HL-60 (cell line): ENCODE results near the gene FKBP1B.

Experiments used
- POLR2AphosphoS5 ChIP-seq: IDR thresholded peaks from 2 replicates; pipeline ENCODE4 v1.6.1; 2012; ENCODE audit warnings: low read depth
- TF ChIP-seq, protein P1 (sequence below): IDR thresholded peaks from one replicate; pipeline ENCODE4 v1.5.1; 2011; ENCODE audit warnings: low read length, control low read depth, inconsistent platforms; ENCODE audit not compliant: insufficient read depth

DNA sequence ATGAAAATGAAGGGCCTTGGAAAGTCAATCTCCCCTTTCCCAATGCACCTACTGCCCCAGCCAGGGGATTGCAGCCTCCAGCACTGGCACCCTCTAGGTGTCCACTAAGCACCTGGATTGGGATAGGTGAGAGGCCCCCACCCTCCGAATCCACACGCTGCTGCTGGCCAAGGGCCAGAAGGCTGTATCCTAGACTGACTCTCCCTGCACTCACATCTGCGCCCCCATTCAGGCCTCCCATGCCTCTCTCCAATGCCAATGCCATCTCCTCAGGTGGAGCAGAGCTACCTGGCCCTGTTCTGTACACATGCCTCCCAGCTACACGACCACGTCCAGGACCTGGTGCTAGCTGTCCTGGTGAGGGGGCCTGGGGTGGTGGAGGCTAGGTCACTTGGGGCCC, 29.8 kb upstream of the FKBP1B start:
- TF ChIP-seq, protein P1, sequence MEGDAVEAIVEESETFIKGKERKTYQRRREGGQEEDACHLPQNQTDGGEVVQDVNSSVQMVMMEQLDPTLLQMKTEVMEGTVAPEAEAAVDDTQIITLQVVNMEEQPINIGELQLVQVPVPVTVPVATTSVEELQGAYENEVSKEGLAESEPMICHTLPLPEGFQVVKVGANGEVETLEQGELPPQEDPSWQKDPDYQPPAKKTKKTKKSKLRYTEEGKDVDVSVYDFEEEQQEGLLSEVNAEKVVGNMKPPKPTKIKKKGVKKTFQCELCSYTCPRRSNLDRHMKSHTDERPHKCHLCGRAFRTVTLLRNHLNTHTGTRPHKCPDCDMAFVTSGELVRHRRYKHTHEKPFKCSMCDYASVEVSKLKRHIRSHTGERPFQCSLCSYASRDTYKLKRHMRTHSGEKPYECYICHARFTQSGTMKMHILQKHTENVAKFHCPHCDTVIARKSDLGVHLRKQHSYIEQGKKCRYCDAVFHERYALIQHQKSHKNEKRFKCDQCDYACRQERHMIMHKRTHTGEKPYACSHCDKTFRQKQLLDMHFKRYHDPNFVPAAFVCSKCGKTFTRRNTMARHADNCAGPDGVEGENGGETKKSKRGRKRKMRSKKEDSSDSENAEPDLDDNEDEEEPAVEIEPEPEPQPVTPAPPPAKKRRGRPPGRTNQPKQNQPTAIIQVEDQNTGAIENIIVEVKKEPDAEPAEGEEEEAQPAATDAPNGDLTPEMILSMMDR = no peak
- no peak for TF ChIP-seq POLR2AphosphoS5
